GM12801 (cell line): ENCODE data around the gene GLUD1.

Source experiments
- CTCF ChIP-seq: IDR thresholded peaks from one replicate; pipeline ENCODE4 v1.5.1; 2011; ENCODE audit warnings: control low read depth; ENCODE audit not compliant: insufficient read length; ENCODE audit errors: extremely low read depth

GLUD1 gene

GRCh38 chr10:87092376-87092860 is 2.2 kb downstream of the GLUD1 start:
- TF ChIP-seq CTCF, result no peak

- no peak for TF ChIP-seq CTCF
These were observed 3.9 kb downstream of the GLUD1 start for GRCh38 chr10:87090779-87091178.

- no peak for TF ChIP-seq CTCF
These were observed 4.9 kb downstream of the GLUD1 start for GRCh38 chr10:87089746-87090145.

GRCh38 chr10:87085537-87085936 is 9.1 kb downstream of the GLUD1 start:
- no peak for TF ChIP-seq CTCF

- TF ChIP-seq CTCF, result no peak
These were observed 15.4 kb downstream of the GLUD1 start for GRCh38 chr10:87079106-87079836.

- TF ChIP-seq CTCF, result no peak
These were observed 22.2 kb downstream of the GLUD1 start for GRCh38 chr10:87072449-87072848.

- no peak for TF ChIP-seq CTCF
These were observed 26.4 kb downstream of the GLUD1 start for GRCh38 chr10:87068281-87068680.

GRCh38 chr10:87066865-87067264 is 27.8 kb downstream of the GLUD1 start:
- TF ChIP-seq CTCF, result no peak
